Keratinocyte (primary cell): ENCODE results near the gene POLR3K. TPM values are rescaled to one million over a fixed set of nuclear protein-coding genes. Genes with fewer than 3 reads are reported as not detected.
A peak's percentile ranks its signal among the peaks of the same experiment; 100 is the strongest.

ENCODE experiments used
- DNase-seq: peaks from one replicate; pipeline ENCODE4 v3.0.0-alpha.2; 2011; ENCODE audit warnings: low read depth, missing footprints, low spot score
- FAIRE-seq: peaks from 2 replicates; lab custom pipeline; 2011; peaks lifted over from hg19 to GRCh38; lab: Jason Lieb, UNC
- H2AFZ ChIP-seq: 2 replicates; pipeline ENCODE4 v1.6.0; 2012; ENCODE audit warnings: low read length, control low read depth, inconsistent platforms; ENCODE audit not compliant: control insufficient read depth
- H3K27ac ChIP-seq: 2 replicates; pipeline ENCODE4 v1.5.1; 2011; ENCODE audit warnings: low read length; ENCODE audit not compliant: control insufficient read depth, insufficient read depth
- H3K27me3 ChIP-seq: 3 replicates; pipeline ENCODE4 v1.6.0; 2011; ENCODE audit warnings: low read length; ENCODE audit not compliant: control insufficient read depth, insufficient read depth; ENCODE audit errors: extremely low read depth
- H3K36me3 ChIP-seq, 2 experiments: 2 replicates in 1 of 2; 3 replicates in 1 of 2; pipeline ENCODE4 v1.5.1; 2011; ENCODE audit warnings: low read length in 2 of 2, mild to moderate bottlenecking in 1 of 2; ENCODE audit not compliant: control insufficient read depth in 2 of 2, insufficient read depth in 2 of 2; ENCODE audit errors: extremely low read depth in 1 of 2
- H3K4me1 ChIP-seq: 3 replicates; pipeline ENCODE4 v1.5.1; 2011; ENCODE audit warnings: low read length; ENCODE audit not compliant: control insufficient read depth, insufficient read depth; ENCODE audit errors: extremely low read depth
- H3K4me2 ChIP-seq: 3 replicates; pipeline ENCODE4 v1.6.0; 2011; ENCODE audit warnings: low read depth, low read length; ENCODE audit not compliant: control insufficient read depth, insufficient read depth; ENCODE audit errors: extremely low read depth
- H3K4me3 ChIP-seq, 3 experiments: fragments of 200-600 bp in 1 of 3; sonication (generic) in 1 of 3; 2 replicates in 2 of 3; 3 replicates in 1 of 3; pipeline ENCODE4 v1.5.1; 2011 to 2016; ENCODE audit warnings: low read length in 3 of 3, mild to moderate bottlenecking in 3 of 3, control low read depth in 2 of 3, inconsistent platforms in 1 of 3, low read depth in 1 of 3, mixed read lengths in 1 of 3, mixed run types in 1 of 3, moderate library complexity in 1 of 3; ENCODE audit not compliant: control insufficient read depth in 2 of 3, insufficient read depth in 2 of 3; ENCODE audit errors: extremely low read depth in 1 of 3
- H3K79me2 ChIP-seq: 2 replicates; pipeline ENCODE4 v1.6.0; 2012; ENCODE audit warnings: low read length; ENCODE audit not compliant: control insufficient read depth, insufficient read depth
- H3K9ac ChIP-seq: 3 replicates; pipeline ENCODE4 v1.6.0; 2011; ENCODE audit warnings: low read length; ENCODE audit not compliant: control insufficient read depth, insufficient read depth; ENCODE audit errors: extremely low read depth
- H3K9me1 ChIP-seq: 3 replicates; pipeline ENCODE4 v1.6.0; 2011; ENCODE audit warnings: low read length; ENCODE audit not compliant: control insufficient read depth, insufficient read depth; ENCODE audit errors: extremely low read depth
- H3K9me3 ChIP-seq: 2 replicates; pipeline ENCODE4 v1.5.1; 2012; ENCODE audit warnings: low read depth, low read length; ENCODE audit not compliant: control insufficient read depth
- H4K20me1 ChIP-seq: 3 replicates; pipeline ENCODE4 v1.6.0; 2011; ENCODE audit warnings: low read length; ENCODE audit not compliant: control insufficient read depth, insufficient read depth; ENCODE audit errors: extremely low read depth
- EZH2 ChIP-seq: IDR thresholded peaks from one replicate; pipeline ENCODE4 v1.6.1; 2012; ENCODE audit warnings: inconsistent platforms, mild to moderate bottlenecking, low read length, moderate library complexity
- dilution Hi-C: fragments of 300-500 bp; cut with MboI; formaldehyde crosslinking; loops from one replicate; pipeline ENCODE4 v1.7.0; 2020; ENCODE audit warnings: low sequenced_read_pairs; ENCODE audit not compliant: extremely low pct_ligation_motif_present
- polyA plus RNA-seq, 5 experiments: library from polyadenylated mRNA; depleted of rRNA in 3 of 5; stranded (reverse) in 3 of 5; stranded (forward) in 1 of 5; unstranded in 1 of 5; fragments of >200 nt; gene quantifications; 1 replicate in 1 of 5; 2 replicates in 3 of 5; 3 replicates in 1 of 5; pipeline versions ENCODE4 v1.2.1 to v1.2.3, GENCODE V29; 2011 to 2012; ENCODE audit warnings: missing spikeins in 2 of 5, low read depth in 1 of 5, low replicate concordance in 1 of 5
- TF ChIP-seq, protein P1 (sequence below), 3 experiments: IDR thresholded peaks in 1 of 3; conservative IDR thresholded peaks in 1 of 3; optimal IDR thresholded peaks in 1 of 3; 2 replicates in 2 of 3; 3 replicates in 1 of 3; pipeline versions ENCODE3 to v1.5.1; 2011; ENCODE audit warnings: low read length in 3 of 3, mild to moderate bottlenecking in 3 of 3, moderate library complexity in 2 of 3, control low read depth in 1 of 3, inconsistent platforms in 1 of 3; ENCODE audit not compliant: insufficient read depth in 2 of 3; ENCODE audit errors: extremely low read depth in 1 of 3

The POLR3K gene
- polyA plus RNA-seq, 1 donor (not counting 4 experiments of a cell fraction or from before 2014, with no cell fraction given) = 23.2 TPM

- Histone ChIP-seq H2AFZ (no peak overlapping the region), H3K27me3 (no peaks in the 10 kb centered on the region), H3K27ac (no peak overlapping the region), H3K79me2 (peaks cover 3% of the 10 kb centered on the region), H3K9me3 (no peaks in the 10 kb centered on the region), H3K9me1 (no peaks in the 10 kb centered on the region), H3K4me1 (peaks cover 14% of the 10 kb centered on the region), H4K20me1 (peaks cover 11% of the 10 kb centered on the region), H3K36me3 (peaks cover 27 to 40% of the 10 kb centered on the region in 2 experiments), H3K9ac (no peak overlapping the region), H3K4me2 (no peak overlapping the region), H3K4me3 (no peak overlapping the region)
- TF ChIP-seq, protein P1, sequence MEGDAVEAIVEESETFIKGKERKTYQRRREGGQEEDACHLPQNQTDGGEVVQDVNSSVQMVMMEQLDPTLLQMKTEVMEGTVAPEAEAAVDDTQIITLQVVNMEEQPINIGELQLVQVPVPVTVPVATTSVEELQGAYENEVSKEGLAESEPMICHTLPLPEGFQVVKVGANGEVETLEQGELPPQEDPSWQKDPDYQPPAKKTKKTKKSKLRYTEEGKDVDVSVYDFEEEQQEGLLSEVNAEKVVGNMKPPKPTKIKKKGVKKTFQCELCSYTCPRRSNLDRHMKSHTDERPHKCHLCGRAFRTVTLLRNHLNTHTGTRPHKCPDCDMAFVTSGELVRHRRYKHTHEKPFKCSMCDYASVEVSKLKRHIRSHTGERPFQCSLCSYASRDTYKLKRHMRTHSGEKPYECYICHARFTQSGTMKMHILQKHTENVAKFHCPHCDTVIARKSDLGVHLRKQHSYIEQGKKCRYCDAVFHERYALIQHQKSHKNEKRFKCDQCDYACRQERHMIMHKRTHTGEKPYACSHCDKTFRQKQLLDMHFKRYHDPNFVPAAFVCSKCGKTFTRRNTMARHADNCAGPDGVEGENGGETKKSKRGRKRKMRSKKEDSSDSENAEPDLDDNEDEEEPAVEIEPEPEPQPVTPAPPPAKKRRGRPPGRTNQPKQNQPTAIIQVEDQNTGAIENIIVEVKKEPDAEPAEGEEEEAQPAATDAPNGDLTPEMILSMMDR (optimal IDR thresholded peaks at IDR 0.05 in 1 of 3, IDR thresholded peaks at IDR 0.05 in 1 of 3, conservative IDR thresholded peaks at IDR 0.05 in 1 of 3; ENCODE audit: extremely low read depth in 1 of 3, insufficient read depth in 2 of 3, low read length in 3 of 3) = no peak
- no peak for TF ChIP-seq EZH2
- FAIRE-seq = no peak
- no peak for DNase-seq
- dilution Hi-C loops = no loop called here
These were observed 29.7 kb upstream of the POLR3K start for GRCh38 chr16:83060-83603.

- Histone ChIP-seq H2AFZ (no peak overlapping the region), H4K20me1 (peaks cover 5% of the 10 kb centered on the region), H3K9me1 (peaks cover 2% of the 10 kb centered on the region), H3K36me3 (peaks cover 5 to 21% of the 10 kb centered on the region in 2 experiments), H3K27me3 (no peaks in the 10 kb centered on the region), H3K4me3 (peak overlapping the region in 1 of 3 experiments; percentile 76), H3K4me2 (peak overlapping the region; percentile 95), H3K4me1 (peaks cover 30% of the 10 kb centered on the region), H3K9me3 (no peaks in the 10 kb centered on the region), H3K27ac (no peak overlapping the region), H3K79me2 (peaks cover 3% of the 10 kb centered on the region), H3K9ac (peak overlapping the region; percentile 83)
- FAIRE-seq (no peak), DNase-seq (no peak)
- TF ChIP-seq EZH2 = no peak
- TF ChIP-seq, protein P1 (optimal IDR thresholded peaks at IDR 0.05 in 1 of 3, IDR thresholded peaks at IDR 0.05 in 1 of 3, conservative IDR thresholded peaks at IDR 0.05 in 1 of 3; ENCODE audit: extremely low read depth in 1 of 3, insufficient read depth in 2 of 3, low read length in 3 of 3) = no peak
- dilution Hi-C loops = no loop called here
These were observed 26.0 kb upstream of the POLR3K start for GRCh38 chr16:79151-80054.
